ENCODE results near the gene PACSIN1. TPM values are rescaled to one million over a fixed set of nuclear protein-coding genes. Genes with fewer than 3 reads are reported as not detected.

Gene PACSIN1
- total RNA-seq, 1 experiment from 2014 or later, result 7.0 TPM

- H4K8ac ChIP-seq (replicated peaks; ENCODE audit: insufficient read length, low read depth, low read length), result no peak overlapping the region
- Mint-ChIP-seq H3K4me1 (peaks cover 7 to 23% of the 10 kb centered on the region in 2 experiments), H3K9me3 (peaks cover 10% of the 10 kb centered on the region in 2 experiments), H3K27me3 (ENCODE audit: low read depth) (peaks cover 1% of the 10 kb centered on the region; the same call in 1 of the 2 replicates), H3K36me3 (ENCODE audit: insufficient read depth in 1 of 3, low read depth in 3 of 3) (peaks cover 8 to 10% (median 8%) of the 10 kb centered on the region in 3 experiments; a peak in 6 of 7 replicates), H3K4me3 (no peak overlapping the region), H3K27ac (no peak overlapping the region; a peak in 1 of 7 replicates)
- no peaks in the 10 kb centered on the region for H3K9me3 ChIP-seq (ENCODE audit: control insufficient read depth, low read depth, low read length)
- no peak for TF ChIP-seq CTCF (conservative IDR thresholded peaks at IDR 0.05)
- no peaks in the 10 kb centered on the region for H3K27me3 ChIP-seq (ENCODE audit: insufficient read depth, low read length)
- H2AK5ac ChIP-seq (ENCODE audit: insufficient read length, low read length), result no peak overlapping the region
- no peak overlapping the region for H2BK5ac ChIP-seq (ENCODE audit: insufficient read length, low read length)
- H3K23ac ChIP-seq (ENCODE audit: insufficient read length, low read depth, low read length), result no peak overlapping the region
- no peak for DNase-seq
- no peak overlapping the region for H3T11ph ChIP-seq (ENCODE audit: low read length)
- H4K20me1 ChIP-seq (ENCODE audit: control insufficient read depth, insufficient read depth, insufficient read length), result no peaks in the 10 kb centered on the region
- no peak overlapping the region for H2BK120ac ChIP-seq (ENCODE audit: low read depth, low read length, poor library complexity, severe bottlenecking)
- no peak overlapping the region for H2BK20ac ChIP-seq (ENCODE audit: low read depth, low read length, poor library complexity, severe bottlenecking)
- H2BK12ac ChIP-seq (ENCODE audit: insufficient read length, low read depth, low read length), result no peak overlapping the region
- no peak overlapping the region for H4K5ac ChIP-seq (ENCODE audit: insufficient read length, low read depth, low read length)
- no peak overlapping the region for H3K4me2 ChIP-seq (ENCODE audit: insufficient read depth, insufficient read length, low read length)
- H3K14ac ChIP-seq (ENCODE audit: insufficient read depth, low read length), result no peak overlapping the region; the same call in 1 of the 2 replicates
- H3K9ac ChIP-seq (ENCODE audit: extremely low read depth, insufficient read length, low read length), result no peak overlapping the region
- no peaks in the 10 kb centered on the region; the same call in 1 of the 2 replicates for H3K4me1 ChIP-seq (ENCODE audit: insufficient read depth, low read length)
- H4K91ac ChIP-seq (ENCODE audit: insufficient read length, low read depth, low read length), result no peak overlapping the region
- H3K79me1 ChIP-seq (ENCODE audit: insufficient read depth, low read depth, low read length, poor library complexity, severe bottlenecking), result no peaks in the 10 kb centered on the region
- no peak overlapping the region for H3K4ac ChIP-seq (ENCODE audit: low read depth, low read length)
- H2AFZ ChIP-seq (ENCODE audit: low read length), result no peak overlapping the region
- H2BK15ac ChIP-seq (ENCODE audit: low read depth, low read length), result no peak overlapping the region
- H3K23me2 ChIP-seq (ENCODE audit: insufficient read length, low read depth, low read length, poor library complexity, severe bottlenecking), result no peaks in the 10 kb centered on the region
- no peak overlapping the region for H3K56ac ChIP-seq (ENCODE audit: insufficient read length, low read depth, low read length)
- no peak overlapping the region for H3K18ac ChIP-seq (ENCODE audit: insufficient read length, low read depth, low read length)
- WGBS (ENCODE audit: extremely low coverage, insufficient read length, low lambda C conversion rate), result no CpG with 5 or more reads among the region's 5 CpGs
- H3K27ac ChIP-seq (ENCODE audit: insufficient read length, low read depth, low read length), result no peak overlapping the region
- no peaks in the 10 kb centered on the region for H3K79me2 ChIP-seq (ENCODE audit: insufficient read depth, low read length)
Measured at GRCh38 chr6:34476447-34476846, 10.6 kb downstream of the PACSIN1 start.
